MM.1S (cell line): ENCODE measurements around the gene F8.

Source experiments
- EZH2 ChIP-seq: fragments of 300-600 bp; sonication (generic); optimal IDR thresholded peaks from 2 replicates; pipeline ENCODE3; 2017; ENCODE audit warnings: low read depth, mild to moderate bottlenecking, antibody characterized with exemption, low read length, mixed read lengths
- EZH2phosphoT487 ChIP-seq: fragments of 300-600 bp; sonication (generic); IDR thresholded peaks from 2 replicates; pipeline ENCODE4 v1.6.1; 2018; ENCODE audit warnings: antibody characterized with exemption, low read length
- TF ChIP-seq, protein P1 (sequence below): fragments of 300-600 bp; sonication (generic); IDR thresholded peaks from 2 replicates; pipeline ENCODE4 v1.5.1; 2016; ENCODE audit warnings: antibody characterized with exemption, low read length, mixed read lengths

DNA sequence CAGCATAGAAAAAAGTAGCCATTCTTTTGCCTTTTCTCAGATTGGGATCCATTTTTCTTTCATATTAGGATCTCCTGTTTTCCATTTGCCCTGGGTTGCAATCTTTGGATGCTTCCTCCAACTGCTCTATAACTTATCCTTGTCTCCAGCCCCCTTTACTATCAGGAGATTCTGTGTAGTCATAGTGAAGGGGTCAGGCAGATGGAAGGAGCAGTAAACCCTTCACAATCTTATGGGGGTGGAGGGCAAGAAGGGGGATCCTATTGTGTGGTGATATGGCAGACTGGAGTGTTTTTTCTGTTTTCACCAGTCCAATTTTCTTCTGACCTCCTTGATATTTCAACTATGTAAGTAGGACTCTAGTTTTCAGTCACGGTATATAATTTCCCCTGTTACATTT is 186.4 kb downstream of the F8 start:
- TF ChIP-seq, protein P1, sequence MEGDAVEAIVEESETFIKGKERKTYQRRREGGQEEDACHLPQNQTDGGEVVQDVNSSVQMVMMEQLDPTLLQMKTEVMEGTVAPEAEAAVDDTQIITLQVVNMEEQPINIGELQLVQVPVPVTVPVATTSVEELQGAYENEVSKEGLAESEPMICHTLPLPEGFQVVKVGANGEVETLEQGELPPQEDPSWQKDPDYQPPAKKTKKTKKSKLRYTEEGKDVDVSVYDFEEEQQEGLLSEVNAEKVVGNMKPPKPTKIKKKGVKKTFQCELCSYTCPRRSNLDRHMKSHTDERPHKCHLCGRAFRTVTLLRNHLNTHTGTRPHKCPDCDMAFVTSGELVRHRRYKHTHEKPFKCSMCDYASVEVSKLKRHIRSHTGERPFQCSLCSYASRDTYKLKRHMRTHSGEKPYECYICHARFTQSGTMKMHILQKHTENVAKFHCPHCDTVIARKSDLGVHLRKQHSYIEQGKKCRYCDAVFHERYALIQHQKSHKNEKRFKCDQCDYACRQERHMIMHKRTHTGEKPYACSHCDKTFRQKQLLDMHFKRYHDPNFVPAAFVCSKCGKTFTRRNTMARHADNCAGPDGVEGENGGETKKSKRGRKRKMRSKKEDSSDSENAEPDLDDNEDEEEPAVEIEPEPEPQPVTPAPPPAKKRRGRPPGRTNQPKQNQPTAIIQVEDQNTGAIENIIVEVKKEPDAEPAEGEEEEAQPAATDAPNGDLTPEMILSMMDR = no peak
- TF ChIP-seq EZH2 (no peak), EZH2phosphoT487 (no peak)
